Glutamatergic neuron (in vitro differentiated cells): ENCODE results near the gene GORAB. TPM values are rescaled to one million over a fixed set of nuclear protein-coding genes. Genes with fewer than 3 reads are reported as not detected.

Experiments
- DNase-seq: peaks from one replicate; pipeline ENCODE4 v3.0.0; 2022
- H3K27ac Mint-ChIP-seq: one replicate; pipeline ENCODE4 v1.8.0; 2020; ENCODE audit warnings: mild to moderate bottlenecking, mixed read lengths, inconsistent platforms; ENCODE audit not compliant: unreplicated experiment
- H3K27me3 Mint-ChIP-seq: one replicate; pipeline ENCODE4 v1.8.0; 2020; ENCODE audit warnings: mild to moderate bottlenecking, moderate library complexity, mixed read lengths, inconsistent platforms; ENCODE audit not compliant: unreplicated experiment
- H3K36me3 Mint-ChIP-seq: one replicate; pipeline ENCODE4 v1.8.0; 2020; ENCODE audit warnings: mild to moderate bottlenecking, mixed read lengths, inconsistent platforms; ENCODE audit not compliant: unreplicated experiment
- H3K4me1 Mint-ChIP-seq: one replicate; pipeline ENCODE4 v1.8.0; 2020; ENCODE audit warnings: mild to moderate bottlenecking, low read depth, mixed read lengths, inconsistent platforms; ENCODE audit not compliant: unreplicated experiment
- H3K4me3 Mint-ChIP-seq: one replicate; pipeline ENCODE4 v1.8.0; 2020; ENCODE audit warnings: mild to moderate bottlenecking, mixed read lengths, inconsistent platforms; ENCODE audit not compliant: unreplicated experiment
- H3K9me3 Mint-ChIP-seq: one replicate; pipeline ENCODE4 v1.8.0; 2020; ENCODE audit warnings: mild to moderate bottlenecking, moderate library complexity, mixed read lengths, inconsistent platforms; ENCODE audit not compliant: unreplicated experiment
- CTCF ChIP-seq: fragments of 200-600 bp; sonication (generic); IDR thresholded peaks from one replicate; pipeline ENCODE4 v1.5.0; 2021; ENCODE audit not compliant: partially characterized antibody, unreplicated experiment
- total RNA-seq: library from RNA; stranded (reverse); fragmentation: NEBNext Ultra II Directional; extraction: Animal tissue kit (Norgen Biotek cat#: 25700); gene quantifications from one replicate; pipeline ENCODE4 v1.2.1, GENCODE V29; 2021; ENCODE audit not compliant: unreplicated experiment

GORAB gene
- total RNA-seq, 1 donor from 2014 or later: 9.1 TPM

- H3K4me3 Mint-ChIP-seq: no peak overlapping the region
- H3K4me1 Mint-ChIP-seq: no peaks in the 10 kb centered on the region
Measured at GRCh38 chr1:170601866-170602265, 69.9 kb downstream of the GORAB start.

More at GRCh38 chr1:170601866-170602265, 69.9 kb downstream of the GORAB start:
- no peak for TF ChIP-seq CTCF
- Mint-ChIP-seq H3K36me3 (peaks cover 8% of the 10 kb centered on the region), H3K9me3 (peaks cover 5% of the 10 kb centered on the region), H3K27ac (no peak overlapping the region), H3K27me3 (peaks cover 2% of the 10 kb centered on the region)
- DNase-seq: no peak

Other genes starting within 250 kb of the GORAB start
- not detected for gene PRRX1, start 132.0 kb downstream of the GORAB start, total RNA-seq